Activated CD8-positive, alpha-beta memory T cell treated with anti-CD3 and anti-CD28 coated beads, Interleukin-2, amount 50 U/mL, for 24 hours (primary cell): Measurements from ENCODE around the gene KCNIP3.

ENCODE experiments used
- DNase-seq: peaks from one replicate; pipeline ENCODE4 v3.0.0-alpha.2; 2020; ENCODE audit errors: extremely low read depth

The KCNIP3 gene

DNA sequence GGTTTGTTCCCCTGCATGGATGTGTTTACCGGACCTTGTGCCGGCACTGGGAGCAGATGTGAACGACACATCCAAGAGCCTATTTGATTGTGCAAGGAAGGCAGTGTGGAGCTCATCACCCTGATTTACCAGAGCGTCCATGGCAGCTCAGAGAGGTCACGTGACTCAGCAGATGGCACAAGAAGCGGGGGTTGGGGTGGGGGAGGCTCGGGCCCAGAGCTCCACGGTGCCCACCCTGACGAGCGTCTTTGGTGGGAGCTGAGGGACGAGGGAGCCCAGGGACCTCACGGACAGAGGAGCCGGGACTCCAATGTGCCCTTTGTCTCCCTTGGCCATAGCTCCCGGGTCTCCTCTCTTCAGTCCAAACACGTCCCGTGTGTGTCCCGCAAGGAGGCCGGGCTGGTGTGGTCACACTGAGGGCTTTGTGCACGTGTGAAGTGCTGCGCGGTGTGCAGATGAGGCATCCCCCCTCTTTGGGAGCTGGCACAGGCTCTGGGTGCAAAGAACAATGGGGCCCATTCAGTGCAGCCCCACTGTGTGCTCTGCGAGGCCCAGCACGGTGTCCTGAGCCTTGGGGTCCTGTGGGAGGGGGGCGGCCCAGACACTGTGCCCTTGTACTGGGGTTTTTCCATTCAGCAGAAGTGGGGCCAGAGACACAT is 15.5 kb downstream of the KCNIP3 start:
- DNase-seq, result no peak

- DNase-seq, result no peak
Observed at GRCh38 chr2:95313296-95314131, 16.4 kb downstream of the KCNIP3 start.

DNA sequence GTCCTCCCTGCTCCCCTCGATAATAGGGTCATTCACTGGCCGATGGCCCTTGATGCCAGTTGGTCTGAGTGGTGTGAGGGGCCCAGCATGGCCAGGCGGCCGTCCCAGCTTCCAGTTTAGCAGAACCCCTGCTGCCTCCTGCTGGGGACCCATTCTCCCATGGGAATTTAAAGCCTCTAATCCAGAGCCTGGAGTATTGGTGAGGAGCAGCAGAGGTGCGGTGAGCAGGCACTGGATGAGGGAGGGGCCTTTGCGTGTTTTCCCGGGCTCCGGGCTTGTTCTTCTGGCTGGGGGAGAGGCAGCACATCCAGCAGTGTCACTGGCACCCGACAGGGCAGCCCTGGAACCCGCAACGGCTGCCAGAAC is 17.4 kb downstream of the KCNIP3 start:
- no peak for DNase-seq

- DNase-seq, result no peak
Observed at GRCh38 chr2:95314964-95315611, 17.9 kb downstream of the KCNIP3 start.

- no peak for DNase-seq
Observed at GRCh38 chr2:95315801-95316411, 18.8 kb downstream of the KCNIP3 start.

GRCh38 chr2:95316466-95317122 is 19.4 kb downstream of the KCNIP3 start:
- DNase-seq, result no peak

GRCh38 chr2:95317123-95317500 is 20.0 kb downstream of the KCNIP3 start:
- no peak for DNase-seq

DNA sequence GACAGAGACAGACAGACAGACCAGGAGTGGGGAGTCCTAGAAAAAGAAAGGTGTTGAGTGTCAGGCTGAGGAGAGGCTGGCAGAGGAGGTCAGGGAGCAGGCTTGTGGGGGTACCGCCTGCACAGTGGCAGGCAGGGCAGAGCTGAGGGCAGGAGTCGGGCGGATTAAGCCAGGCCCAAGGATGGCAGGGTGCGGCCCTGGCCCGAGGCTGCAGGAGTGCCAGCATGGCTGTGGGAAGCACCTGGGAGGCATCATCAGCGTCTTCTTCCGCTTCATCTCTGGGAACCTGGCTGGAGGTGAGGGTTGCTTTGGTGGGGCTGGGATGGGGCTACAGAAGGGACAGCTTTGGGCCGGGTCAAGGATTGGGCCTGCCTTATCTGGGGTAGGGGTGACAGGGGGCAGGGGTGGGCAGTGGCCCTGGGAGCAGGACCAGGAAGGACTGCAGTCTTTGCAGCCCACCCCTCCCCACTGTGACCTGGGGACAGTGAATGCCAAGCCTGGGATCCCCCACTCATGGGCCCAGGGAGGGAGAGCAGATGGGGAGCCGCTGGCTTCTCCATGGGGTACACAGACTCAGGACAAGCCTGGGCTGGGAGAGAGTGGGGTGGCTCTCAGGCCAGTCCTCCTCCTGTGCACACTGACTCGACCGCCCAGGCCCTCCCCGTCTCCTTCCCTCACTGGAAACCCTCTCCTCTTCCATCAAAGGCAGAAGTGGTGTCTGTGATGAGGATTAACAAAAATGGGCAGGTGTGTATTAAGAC is 20.7 kb downstream of the KCNIP3 start:
- DNase-seq, result no peak

DNA sequence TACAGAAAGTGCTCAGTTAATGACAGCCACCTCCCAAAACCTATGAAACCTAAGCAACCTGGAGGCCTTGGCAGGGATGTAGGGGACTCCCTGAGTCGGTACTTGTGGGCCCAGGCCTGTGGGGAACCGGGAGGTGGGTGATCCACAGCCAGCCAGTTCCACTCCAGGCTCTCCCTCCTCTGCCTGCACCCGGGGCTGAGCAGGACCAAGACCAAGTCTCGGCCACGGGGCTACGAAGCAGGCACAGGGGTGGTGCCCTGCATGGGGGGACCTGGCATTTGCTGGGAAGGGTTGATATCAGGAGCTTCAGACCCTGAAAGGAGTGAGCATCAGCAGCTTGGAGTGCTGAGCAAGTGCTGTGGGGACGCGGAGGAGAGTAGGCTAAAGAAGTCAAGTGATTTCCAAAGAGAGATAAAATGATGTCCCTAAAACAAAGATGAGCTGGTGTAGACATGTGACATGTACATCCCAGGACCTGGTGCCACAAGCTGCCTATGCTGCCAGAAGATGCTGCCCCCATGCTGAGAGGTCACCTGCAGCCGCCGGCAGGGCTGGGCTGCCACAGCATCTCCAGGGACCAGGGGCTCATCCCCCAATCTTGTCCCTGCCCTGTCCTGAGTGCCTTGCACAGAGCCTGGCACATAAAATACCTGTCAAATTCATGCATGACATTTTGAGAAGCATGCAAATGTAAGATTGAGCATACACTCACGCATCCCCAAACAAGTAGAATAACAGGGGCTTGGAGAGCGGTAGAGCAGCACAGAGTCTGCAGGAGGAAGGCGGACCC is 21.5 kb downstream of the KCNIP3 start:
- no peak for DNase-seq

DNA sequence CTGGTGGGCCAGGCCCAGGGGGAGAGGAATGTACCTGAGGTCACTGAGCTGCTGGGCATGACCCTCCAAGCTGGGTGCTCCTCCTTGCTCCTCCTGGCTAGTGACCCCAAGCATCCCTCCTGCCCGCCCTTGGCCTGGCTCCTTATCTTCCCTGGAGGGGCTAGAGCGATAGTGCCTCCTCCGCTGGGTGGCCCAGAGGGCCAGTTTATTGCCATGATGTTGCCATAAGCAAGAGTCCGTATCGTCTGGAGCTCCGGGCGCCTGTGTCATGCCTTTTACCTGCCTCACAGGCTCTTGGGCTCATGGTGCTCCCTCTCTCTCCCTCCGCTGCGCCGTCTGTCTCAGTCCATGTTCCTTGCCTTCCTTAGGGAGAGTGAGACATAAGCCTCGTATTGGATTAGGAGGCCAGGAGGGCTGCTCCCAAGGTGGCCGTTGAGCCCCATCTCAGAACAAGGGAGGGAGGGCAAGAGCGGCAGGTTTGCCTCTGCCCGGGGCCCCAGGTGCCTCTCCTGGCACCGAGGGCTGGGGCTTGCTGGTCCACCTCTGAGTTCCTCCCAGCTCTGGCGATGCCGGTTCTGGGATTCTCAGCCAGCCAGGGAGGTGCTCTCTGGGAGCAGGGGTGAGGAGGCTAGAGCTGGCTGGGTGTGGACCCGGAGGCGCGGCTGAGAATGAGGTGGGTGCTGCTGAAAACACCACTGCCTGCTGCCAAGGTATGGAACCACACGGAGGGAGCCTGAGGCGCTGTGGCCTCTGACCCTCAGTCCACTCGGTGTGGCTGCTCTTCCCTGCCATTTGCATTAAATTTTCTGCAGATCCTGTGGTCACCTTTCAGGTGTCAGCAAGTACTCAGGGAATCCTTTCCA is 22.6 kb downstream of the KCNIP3 start:
- no peak for DNase-seq

- no peak for DNase-seq
Observed at GRCh38 chr2:95320344-95320712, 23.2 kb downstream of the KCNIP3 start.

DNA sequence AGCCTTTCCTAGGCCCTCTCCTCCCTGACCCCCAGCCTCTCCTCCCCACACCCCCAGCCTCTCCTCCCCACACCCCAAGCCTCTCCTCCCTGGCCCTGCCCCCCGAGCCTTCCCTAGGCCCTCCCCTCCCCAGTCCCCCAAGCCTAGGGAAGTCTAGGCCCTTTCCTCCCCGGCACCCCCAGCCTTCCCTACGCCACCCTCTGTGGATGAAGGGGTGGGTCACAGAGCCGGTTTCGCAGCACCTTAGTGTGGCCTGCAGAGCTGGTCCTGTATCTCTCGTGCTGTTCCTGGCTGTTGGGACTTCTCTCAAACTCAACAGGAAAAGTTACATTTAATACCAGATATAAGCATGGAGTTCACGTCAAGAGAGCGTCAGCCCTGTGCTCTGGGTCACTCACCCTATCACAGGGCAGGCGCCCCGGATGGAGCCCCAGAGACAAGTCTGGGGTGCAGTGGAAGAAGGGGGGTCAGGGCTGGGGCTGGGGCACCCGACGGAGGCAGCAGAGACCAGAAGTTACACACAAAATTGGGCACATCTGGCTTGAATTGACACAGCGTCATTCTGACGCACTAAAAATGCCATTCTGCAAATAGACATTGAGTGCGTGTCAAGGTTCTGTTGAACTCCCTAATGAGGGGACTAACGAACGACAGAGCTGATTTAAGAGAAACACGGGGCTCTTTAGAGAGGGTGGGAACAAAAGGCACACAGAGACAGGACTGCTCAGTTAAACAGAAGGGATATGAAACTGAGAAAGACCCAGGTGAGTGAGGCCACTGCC is 24.0 kb downstream of the KCNIP3 start:
- DNase-seq, result no peak

DNA sequence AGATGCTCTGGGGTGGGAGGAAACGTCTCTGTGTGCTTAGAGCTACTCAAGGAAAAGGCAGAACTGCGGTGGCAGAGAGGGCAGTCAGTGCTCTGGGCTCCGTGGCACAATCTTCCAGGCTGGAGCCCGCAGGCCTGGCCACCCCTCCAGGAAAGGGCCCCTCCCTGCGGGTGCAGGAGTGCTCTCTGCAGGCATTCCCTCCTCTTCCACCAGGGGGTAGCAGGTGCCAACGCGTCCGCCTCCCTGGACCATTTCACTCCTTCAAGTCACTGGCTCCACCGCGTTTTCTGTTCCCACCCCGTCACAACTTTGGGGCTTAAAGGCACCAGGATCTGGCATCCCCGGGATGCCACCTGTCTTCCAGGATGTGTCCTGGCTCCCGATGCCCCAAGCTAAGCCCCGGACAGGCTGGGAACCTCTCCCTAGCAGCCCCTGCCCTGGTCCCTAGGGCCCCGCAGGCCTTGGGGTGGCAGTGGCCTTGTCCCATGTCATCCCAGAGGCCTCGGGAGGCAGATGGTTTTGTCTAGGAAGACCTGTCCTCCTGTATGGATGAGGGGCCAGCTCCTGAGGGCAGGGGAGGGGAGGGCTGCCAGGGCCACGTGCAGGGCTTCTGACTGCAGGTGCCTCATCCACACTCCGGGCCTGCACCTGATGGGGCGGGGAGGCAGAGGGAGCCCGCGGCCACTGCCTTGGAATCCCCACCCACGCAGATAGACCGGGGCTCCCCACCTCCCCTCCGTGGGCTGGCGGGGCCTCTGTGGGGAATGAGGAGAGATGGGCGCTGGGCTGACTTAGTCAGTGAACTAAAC is 26.4 kb downstream of the KCNIP3 start:
- no peak for DNase-seq

DNA sequence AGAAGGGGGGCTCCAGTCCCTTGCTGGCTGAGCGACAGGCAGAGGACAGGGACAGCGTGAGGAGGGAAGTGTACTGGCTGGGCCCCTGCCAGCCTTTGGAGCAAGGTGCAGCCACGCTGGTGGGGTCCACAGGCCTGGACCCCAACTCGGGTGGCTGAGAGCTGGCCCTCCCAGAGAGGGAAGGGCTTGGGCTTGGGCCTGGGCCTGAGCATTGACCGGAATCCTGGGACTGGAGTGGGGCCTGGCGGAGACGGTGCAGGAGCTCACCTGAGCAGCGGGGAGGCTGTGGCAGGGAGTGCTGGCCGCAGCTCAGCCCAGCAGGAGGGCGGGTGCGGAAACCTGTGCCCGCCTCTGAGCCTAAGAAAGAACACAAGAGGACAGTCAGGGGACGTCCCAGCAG is 27.9 kb downstream of the KCNIP3 start:
- no peak for DNase-seq

DNA sequence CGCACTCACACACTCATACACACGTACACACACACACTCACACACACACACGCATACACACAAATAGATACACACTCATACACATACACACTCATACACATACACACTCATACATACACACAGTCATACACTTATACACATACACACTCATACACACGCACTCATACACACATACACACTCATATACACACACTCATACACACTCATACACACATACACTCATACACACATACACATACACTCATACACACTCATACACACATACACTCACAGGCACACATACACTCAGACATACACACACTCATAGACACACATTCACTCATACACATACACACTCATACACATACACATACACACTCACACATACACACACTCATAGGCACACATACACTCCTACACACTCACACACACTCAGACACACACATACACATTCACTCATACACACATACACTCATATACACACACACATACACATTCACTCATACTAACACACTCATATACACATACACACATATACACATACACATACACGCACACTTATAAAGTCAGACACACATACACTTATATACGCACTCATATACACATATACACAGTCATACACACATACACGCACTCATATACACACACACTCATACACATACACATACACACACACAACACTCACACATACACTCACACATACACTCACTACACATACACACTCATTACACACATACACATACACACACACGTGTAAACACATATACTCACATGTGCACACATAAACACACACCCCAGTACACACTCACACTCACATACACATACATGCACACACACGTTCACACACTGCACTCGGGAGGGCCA is 28.7 kb downstream of the KCNIP3 start:
- no peak for DNase-seq

DNA sequence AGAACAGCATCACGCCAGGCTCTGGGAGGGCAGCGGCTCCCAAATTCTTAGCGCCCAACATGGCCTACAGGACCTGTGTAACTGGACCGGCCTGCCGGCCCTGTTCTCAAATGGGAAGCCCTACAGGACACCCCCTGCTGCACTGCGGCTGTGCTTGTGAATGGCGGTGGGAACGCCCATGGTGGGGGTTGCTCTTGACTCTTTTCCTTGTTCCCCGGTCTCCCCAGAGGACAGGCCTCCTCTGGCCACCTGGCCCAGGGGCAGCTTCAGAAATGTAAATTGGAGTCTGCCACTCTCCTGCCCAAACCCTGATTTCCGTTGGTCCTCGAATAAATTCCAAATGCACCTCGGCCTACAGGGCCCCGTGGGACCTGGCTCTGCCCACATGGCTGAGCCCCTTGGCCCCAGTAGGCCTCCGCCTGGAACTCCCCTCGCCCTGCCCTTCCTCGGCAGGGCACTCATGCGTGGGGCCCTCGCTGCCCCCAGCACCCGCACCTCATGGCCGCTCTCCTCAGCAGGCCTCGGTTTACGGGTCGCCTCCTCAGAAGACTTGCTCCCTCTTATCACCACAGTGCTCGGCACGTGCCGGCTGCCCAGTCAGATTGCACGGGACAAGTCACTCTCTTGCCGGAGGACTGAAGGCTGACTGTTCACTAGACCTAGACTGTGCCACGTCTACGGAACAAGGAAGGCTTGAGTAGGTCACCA is 29.4 kb downstream of the KCNIP3 start:
- DNase-seq, result no peak
